Effector CD8-positive, alpha-beta T cell (primary cell): ENCODE measurements around the gene ECSCR.
"Not testable (repeated sequence)": the region's sequence is repeated elsewhere in the genome, so short reads cannot be mapped to it uniquely, and the experiment has no call there.

Experiments used
- DNase-seq: peaks from one replicate; lab custom pipeline; 2025; lab: John Stamatoyannopoulos, UW
- total RNA-seq, 4 experiments: gene quantifications; one replicate each; lab custom pipeline; 2026; lab: John Stamatoyannopoulos, UW

ECSCR gene, protein sequence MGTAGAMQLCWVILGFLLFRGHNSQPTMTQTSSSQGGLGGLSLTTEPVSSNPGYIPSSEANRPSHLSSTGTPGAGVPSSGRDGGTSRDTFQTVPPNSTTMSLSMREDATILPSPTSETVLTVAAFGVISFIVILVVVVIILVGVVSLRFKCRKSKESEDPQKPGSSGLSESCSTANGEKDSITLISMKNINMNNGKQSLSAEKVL
- 0 reads per million in 4 experiments for total RNA-seq

DNA sequence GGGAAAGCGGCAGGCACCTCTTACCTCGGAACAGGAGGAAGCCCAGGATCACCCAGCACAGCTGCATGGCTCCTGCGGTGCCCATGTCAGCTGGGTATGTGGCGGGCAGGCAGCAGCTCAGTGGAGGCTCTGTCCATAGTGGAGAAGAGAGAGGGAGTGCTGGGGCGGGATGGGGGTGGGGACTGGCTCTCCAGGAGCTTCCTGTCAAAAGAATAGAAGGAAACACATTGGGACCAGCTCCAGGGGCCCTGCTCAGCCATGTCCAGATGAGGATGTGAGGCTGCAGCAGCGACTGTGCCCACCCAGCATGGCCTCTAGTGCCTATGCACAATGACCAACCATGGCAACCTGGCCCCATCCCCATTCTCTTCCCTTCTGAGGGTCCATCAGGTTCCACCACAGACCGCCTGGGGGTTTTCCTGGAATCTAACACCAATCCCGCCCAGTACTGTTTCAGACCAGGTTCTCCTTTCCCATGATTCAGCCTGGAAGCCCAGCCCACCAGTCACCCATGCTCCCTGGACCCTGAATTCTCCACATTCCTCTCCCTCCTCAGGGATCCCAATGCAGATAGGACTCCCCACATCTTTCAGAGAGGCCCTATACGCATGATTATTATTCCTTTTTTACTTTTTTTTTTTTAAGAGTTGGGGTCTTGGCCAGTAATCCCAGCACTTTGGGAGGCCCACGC, at the start of gene ECSCR:
ECSCR (minus strand) TSS at position 158 of the 691 bp plus-strand sequence; CDS start at position 85, 73 bp downstream.
- no peak for DNase-seq

DNA sequence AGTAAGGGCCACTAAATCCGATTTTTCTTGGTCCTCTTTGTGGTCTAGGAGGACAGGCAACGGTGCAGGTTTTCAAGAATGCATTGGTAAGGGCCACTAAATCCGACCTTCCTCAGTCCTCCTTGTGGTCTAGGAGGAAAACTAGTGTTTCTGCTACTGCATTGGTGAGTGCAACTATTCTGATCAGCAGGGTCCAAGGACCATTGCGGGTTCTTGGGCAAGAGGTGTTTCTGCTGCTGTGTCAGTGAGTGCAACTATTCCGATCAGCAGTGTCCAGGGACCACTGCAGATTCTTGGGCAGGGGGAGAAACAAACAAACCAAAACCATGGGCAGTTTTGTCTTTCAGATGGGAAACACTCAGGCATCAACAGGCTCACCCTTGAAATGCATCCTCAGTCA, 42.2 kb upstream of the ECSCR start:
- not testable (repeated sequence) for DNase-seq

DNA sequence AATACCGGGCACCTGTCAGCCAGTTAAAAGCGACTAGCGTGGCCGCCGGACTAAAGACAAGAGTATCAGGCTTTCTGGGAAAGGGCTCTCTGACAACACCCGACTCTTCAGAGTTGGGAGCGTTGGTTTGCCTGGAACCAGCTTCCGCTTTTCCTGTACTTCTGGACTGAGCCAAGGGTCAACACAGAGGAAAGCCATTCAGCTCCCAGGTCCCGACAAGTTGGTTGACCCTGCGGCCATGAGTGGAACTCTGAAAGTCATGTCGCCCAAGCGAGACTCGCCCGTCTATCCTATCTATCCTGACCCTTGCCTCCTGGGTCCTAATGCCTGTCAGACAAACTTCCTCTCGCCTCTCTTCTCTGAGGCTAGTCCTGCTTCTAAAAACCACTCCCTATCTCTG, 41.3 kb upstream of the ECSCR start:
- DNase-seq: not testable (repeated sequence)

DNA sequence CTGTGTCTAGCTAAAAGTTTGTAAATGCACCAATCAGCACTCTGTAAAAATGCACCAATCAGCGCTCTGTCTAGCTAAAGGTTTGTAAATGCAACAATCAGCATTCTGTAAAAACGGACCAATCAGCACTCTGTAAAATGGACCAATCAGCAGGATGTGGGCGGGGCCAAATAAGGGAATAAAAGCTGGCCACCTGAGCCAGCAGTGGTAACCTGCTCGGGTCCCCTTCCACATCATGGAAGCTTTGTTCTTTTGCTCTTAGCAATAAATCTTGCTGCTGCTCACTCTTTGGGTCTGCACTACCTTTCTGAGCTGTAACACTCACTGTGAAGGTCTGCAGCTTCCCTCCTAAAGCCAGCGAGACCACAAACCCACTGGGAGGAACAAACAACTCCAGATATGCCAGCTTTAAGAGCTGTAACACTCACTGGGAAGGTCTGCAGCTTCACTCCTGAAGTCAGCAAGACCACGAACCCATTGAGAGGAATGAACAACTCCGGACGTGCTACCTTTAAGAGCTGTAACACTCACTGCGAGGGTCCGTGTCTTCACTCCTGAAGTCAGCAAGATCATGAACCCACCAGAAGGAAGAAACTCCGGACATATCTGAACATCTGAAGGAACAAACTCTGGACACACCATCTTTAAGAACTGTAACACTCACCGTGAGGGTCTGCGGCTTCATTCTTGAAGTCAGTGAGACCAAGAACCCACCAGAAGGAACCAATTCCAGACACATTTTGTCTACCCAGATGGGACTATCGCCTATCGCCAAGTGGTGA, 40.7 kb upstream of the ECSCR start:
- not testable (repeated sequence) for DNase-seq

DNA sequence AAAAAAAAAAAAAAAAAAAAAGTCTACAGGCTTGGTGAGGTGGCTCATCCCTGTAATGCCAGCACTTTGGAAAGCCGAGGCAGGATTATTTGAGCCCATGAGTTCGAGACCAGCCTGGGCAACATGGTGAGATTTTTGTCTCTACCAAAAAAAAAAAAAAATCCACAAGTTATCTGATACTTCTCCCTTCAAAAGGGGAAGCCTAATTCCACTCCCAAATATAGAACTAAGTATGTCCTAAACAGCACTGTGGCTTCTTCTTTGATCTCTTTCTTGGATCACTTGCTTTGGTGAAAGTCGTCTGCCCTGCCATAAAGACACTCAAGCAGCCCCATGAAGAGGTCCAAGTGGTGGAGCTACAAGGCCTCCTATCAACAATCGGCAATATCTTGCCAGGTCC, 38.8 kb upstream of the ECSCR start:
- DNase-seq: no peak

DNA sequence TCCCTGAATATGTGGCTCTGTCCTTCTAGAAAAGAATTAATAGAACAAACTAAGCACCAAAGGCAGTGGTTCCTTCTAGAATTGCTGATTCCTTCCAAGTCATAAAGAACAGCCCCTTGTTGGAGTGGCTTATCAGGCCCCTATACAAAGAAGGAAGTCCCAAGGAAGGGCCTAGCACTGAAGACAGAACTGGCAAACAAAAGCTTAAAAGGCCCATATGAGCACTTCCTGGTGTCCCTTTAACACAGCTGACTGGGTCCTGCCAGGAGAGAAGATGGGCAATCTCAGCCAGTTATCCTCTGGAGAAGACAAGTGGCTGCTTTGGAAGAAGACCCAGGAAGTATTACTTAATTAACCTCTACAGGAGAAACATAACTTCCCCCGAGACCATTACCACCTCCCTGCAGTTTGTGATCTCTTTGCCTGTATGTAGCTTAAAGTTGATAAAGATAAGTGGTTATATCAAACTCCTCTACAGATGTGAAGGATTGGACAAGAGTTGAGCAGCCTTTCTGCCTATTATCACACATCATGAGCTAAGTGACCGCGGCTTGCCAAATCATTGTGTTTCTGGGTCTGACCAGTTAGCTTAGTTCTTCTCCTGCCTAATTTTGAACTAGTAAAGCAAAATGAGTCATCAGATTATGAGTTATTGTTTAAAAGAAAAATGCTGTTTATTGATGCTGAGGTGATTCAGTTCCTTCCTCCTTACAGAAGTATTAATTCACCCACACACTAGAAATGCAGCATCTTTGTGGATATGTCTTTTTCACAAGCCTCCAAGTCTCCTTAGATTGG, 33.3 kb upstream of the ECSCR start:
- no peak for DNase-seq

DNA sequence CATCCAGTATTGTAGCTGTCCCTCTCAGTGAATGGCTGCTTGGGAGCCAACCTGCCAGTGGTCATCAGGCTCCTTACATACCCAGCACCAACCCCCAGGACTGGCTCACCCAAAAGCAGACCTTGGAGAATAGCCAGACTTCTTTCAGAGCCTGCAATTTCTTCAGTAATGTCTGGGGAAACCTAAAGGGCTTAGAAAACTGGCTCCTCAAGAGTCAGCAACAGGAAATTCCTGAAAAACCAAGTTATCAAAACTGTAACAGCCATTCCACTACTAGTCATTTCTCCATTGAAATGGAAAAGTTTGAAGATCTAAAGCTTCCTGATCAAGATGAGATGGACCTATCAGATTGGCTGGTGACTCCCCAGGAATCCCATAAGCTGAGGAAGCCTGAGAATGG, 32.3 kb upstream of the ECSCR start:
- DNase-seq: no peak

DNA sequence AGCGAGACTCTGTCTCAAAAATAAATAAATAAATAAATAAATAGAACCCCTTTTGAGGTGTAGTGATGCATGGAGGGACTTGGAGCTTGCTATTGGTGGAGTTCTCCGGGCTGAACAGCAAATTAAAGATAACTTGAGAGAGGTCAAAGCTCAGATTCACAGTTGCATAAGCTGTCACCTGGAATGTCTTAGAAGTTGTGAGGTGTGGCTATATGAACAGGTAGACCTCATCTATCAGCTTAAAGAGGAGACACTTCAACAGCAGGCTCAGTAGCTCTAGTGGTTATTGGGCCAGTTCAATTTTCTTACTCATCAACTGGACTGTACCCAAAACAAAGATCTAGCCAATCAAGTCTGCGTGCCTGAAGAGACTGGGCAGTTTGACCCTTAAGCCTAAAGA, 31.7 kb upstream of the ECSCR start:
- no peak for DNase-seq

DNA sequence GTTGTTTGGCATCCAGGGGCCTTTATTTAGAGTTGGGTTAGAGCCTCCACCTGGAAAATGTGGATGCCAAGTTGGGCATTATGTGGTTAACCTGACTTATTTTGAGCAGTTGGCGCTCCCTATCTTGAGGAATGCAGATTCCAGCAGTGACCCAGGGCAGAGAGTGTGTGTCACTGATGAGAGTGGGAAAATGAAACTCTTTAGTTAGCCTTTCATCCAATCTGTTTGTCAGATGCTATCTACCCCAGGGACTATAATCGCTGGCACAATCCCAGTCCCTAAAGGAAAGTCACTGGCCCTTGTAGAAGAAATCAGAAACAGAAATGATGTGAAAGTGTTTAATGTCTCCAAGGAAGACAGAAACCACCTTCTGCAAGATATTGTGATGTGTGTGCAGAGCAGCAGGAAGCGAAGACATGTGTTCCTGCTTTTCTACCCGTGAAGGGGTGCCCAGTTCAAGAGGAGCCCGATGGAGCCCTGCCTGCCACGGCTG, 30.2 kb upstream of the ECSCR start:
- no peak for DNase-seq

DNA sequence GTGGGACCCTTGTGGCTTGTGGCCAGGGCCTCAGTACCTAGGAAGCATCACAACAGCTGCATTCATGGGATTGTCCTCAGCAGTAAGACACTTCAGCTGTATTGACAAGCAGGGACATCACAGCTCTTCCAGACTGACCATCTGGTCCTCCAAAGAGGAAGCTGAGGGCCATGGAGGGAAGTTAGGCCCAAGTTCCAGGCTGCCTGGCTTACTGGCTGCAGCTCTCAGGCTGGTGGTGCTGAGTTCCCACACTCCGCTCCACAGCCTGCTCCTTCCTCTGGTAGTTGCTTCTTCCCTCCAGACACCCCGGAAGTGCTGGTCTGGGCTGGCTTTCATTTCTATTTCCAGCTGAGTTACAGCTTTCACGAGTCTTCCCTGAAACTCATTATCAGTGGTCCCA, 25.7 kb upstream of the ECSCR start:
- no peak for DNase-seq

DNA sequence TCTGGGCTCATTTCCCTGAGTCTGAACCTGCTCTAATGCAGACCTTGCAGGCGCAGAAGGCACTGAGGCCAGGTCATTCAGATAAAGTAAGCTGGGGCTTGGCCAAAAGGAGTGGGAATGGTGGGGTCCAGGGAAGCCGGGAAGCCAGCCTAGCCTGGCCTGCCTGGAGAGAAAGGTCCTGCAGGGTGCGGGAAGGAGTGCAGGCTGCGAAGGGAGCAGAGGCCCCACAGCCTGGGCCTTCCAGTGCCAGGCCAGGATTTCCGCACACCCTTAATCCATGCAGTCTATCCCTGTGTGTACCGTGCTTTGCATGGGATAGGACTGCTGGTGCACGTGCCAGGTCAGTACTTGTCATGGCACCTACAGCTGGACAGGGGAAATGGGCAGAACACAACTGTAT, 23.7 kb upstream of the ECSCR start:
- DNase-seq: no peak

DNA sequence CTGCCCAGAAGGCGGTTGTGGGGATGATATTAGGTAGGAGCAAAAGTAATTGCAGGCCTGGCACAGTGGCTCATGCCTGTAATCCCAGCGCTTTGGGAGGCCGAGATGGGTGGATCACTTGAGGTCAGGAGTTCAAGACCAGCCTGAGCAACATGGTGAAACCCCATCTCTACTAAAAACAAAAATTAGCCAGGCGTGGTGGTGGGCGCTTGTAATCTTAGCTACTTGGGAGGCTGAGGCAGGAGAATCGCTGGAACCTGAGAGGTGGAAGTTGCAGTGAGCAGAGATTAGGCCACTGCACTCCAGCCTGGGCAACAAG, 20.3 kb upstream of the ECSCR start:
- not testable (repeated sequence) for DNase-seq

DNA sequence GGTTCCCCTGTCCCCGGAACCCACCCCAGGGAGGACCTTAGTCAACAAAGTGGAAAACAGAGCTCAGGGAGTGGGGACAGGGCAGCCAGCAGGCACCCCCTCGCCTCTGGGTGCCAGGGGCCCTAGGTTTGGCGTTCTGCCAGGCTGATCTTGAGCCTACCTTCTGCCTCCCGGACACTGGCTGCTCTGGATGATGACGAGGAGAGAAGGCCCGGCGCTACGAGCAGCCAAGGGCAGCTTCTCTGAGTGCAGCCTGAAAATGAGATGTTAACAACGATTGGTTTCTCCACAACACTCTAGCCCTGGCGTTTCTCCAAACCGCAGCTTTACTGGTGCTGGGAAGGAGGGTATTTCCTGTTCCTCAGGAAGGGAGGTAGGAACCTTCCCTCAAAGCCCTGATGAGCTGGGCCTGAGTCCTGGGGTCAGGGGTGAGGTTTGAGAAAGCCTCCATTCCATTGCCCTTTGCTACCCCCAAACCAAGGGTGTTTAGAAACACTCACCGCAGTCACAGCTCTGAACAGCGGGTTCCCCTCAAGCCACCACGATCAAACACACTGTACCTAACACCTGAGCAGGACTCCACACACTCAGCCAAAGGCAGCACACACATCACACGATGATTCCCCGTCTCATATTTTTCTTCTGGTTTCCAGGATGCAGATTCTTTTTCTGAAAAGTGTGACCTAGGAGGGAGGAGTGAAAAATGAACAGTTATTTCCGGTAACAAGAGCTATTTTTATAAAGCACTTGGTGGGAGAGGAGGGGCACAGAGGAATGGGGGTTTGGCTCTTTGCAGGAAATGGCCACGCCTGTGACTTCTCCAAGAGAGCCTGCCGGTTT, 19.7 kb upstream of the ECSCR start, which contains the start of gene STING1:
STING1 (minus strand) TSS at position 709 of the 840 bp plus-strand sequence. CDS start 1,054 bp downstream, outside the sequence.
- DNase-seq: peak; percentile 51

DNA sequence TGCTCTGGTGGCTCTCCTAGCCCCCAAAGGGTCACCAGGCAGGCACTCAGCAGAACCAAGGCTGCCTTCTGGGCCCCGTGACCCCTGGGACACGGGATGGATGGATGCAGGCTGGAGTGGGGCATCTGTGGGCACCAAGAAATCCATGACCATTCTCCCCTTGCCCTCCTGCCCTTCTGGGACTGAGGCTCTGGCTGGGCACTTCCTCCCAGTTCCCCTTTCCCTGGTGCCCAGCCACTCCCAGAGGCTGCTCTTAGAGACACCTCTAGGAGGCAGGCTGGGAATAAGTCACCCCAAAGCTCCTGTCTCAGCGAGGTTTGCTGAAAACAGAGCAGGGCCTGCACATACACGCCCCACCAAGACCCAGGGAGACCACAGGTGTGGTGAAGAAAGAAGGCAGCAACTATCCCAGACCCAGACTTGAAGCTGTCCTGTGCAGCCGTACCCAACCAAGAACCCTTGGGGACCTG, 19.1 kb upstream of the ECSCR start:
- no peak for DNase-seq

DNA sequence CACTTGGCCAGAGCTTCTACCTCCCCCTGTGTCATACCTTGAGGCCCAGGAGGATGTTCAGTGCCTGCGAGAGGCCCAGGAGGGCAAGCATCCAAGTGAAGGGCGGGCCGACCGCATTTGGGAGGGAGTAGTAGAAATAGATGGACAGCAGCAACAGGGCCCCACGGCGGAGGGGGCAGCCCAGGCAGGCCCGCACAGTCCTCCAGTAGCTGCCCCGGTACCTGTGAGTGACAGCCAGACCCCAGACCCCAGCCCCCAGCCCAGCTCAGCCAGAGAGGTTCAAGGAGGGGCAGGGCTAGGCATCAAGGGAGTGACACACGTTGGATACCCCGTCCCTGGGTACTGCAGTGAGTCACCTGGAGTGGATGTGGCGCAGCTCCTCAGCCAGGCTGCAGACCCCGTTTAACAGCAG, 18.6 kb upstream of the ECSCR start:
- DNase-seq: no peak

DNA sequence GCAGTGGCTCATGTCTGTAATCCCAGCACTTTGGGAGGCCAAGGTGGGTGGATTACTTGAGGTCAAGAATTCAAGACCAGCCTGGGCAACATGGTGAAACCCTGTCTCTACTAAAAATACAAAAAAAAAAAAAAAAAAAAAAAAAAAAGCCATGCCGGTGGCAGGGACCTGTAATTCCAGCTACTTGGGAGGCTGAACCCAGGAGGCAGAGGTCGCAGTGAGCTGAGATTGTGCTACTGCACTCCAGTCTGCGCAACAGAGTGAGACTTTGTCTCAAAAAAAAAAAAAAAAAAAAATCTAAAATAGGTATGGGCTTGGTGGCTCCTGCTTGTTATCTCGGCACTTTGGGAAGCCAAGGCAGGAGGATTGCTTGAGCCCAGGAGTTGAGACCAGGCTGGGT, 17.2 kb upstream of the ECSCR start:
- DNase-seq: not testable (repeated sequence)

DNA sequence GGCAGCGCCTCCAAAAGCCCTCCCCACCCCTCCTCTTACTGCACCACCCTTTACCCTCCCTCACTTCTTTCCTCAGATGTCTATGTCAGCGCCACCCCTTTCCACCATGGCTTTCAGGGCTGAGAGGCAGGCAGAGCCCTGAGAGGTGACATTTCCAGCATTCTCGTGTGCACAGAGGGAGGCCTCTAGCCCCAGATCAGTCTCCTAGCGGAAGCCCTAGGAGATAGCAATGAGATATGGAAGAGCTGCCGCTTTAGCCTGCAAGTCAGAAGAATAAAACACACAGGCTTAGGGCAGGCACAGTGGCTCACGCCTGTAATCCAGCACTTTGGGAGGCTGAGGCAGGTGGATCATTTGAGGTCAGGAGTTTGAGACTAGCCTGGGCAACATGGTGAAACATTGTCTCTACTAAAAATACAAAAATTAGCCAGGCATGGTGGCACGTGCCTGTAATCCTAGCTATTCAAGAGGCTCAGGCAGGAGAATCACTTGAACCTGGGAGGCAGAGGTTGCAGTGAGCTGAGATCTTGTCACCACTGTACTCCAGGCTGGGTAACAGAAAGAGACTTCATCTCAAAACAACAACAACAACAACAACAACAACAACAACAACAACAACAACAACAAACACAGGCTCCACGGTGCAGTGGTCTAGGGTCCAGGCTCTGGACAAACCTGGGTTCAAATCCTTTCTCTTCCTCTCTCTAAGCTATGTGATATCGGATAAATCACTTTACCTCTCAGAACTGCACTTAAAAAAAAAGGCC, 16.3 kb upstream of the ECSCR start:
- DNase-seq: not testable (repeated sequence)

DNA sequence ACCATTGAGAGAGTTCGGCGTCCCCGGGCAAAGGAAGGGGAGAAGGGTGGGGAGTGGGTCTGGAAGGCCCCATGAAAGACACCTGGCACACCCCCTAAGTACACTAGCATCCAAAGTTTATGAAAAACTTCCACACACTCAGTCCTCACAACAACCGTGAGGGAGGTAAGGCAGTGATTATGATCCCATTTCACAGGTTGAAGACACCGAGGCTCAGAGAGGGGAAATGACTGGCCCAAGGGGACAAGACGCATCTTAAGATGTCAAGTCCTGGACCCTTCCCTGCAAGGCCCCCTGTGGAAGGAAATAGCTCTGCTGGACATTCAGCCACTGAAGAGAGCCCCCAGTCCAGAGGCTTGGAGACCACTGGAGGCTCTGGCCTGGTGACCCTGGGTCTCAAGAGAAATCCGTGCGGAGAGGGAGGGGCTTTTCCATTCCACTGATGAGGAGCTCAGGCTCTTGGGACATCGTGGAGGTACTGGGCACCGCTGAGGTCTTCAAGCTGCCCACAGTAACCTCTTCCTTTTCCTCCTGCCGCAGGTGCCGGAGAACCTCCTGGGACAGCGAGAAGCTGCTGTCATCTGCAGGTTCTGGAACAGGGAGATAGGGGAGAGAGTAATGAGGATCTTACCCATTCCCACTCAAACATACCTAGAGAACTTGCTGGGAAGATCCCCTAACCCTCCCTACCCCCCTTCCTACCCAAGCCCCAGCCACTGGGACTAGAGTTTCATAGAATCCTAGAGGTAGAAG, 13.5 kb upstream of the ECSCR start:
- DNase-seq: no peak
